NCI-H1694 (cell line): ENCODE data around the gene GNG3.
A peak's percentile ranks its signal among the peaks of the same experiment; 100 is the strongest.
"Not testable (repeated sequence)": the region's sequence is repeated elsewhere in the genome, so short reads cannot be mapped to it uniquely, and the experiment has no call there.

Source experiments
- DNase-seq: peaks from one replicate; lab custom pipeline; 2025; lab: John Stamatoyannopoulos, UW

Gene GNG3

GRCh38 chr11:62707277-62707861 is at the start of gene GNG3, which contains the start of gene BSCL2:
Gene GNG3, plus strand, starts transcription at chr11:62707676. Its CDS starts 620 bp downstream, at chr11:62708296.
Gene BSCL2, minus strand, starts transcription at chr11:62707424. Its CDS starts 229 bp downstream, at chr11:62707195.
- DNase-seq: no peak

DNA sequence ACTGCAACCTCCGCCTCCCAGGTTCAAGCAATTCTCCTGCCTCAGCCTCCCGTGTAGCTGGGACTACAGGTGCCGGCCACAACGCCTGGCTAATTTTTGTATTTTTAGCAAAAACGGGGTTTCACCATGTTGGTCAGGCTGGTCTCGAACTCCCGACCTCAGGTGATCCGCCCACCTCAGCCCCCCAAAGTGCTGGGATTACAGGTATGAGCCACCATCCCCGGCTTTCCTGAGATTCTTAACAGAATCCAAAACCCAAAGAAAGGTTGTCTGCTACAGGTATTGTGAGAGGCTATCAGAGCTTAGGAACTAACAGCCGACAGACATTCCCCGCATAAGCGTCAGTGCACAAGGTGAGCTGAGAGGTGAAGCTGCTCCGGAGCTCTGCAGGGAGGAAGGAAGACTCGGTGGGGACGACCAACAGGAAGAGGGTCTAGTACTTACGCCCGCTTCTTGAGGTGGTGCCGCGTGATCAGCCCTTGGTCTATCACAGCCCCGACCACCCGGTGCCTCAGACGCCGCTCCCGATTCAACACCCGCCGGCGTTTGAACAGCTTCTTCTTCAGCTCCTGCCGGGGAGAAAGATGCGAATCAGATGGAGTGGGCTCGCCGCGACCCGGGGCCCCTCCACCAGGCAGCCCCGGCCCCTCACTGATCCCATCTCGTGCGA is 42.9 kb upstream of the GNG3 start:
- DNase-seq: peak; percentile 28

DNA sequence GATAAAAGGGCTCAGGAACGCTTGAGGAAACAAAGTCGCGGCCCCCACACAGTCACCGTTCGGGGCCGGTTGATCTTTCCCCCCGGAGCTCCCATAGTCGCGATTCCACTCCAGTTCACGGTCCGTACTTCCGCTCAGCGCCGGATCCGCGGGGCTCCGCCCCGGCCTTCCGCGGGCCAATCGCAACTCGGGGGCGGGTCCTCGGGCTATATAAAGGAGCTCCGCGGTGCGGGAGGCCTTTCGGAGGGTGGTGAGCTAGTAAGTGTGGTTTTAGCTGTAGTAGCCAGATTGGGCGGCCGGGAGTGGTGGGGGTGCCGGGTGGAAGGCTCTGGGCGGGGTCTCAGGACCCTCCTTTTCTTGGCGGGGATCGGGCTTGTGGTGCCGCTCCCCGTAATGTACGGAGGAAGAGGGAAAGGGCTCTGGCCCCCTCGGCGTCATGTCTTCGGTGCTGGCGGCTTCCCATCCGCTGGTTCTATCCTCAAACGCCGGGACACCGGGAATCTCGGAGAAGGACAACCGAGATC is 42.3 kb upstream of the GNG3 start, which contains the start of the genes C11orf98 and CSKMT:
C11orf98 (minus strand) TSS at position 136 of the 524 bp plus-strand sequence; CDS start at position 95, 41 bp downstream.
CSKMT (plus strand) TSS at position 238 of the 524 bp plus-strand sequence. CDS start 568 bp downstream, outside the sequence.
- peak; percentile 70 for DNase-seq

DNA sequence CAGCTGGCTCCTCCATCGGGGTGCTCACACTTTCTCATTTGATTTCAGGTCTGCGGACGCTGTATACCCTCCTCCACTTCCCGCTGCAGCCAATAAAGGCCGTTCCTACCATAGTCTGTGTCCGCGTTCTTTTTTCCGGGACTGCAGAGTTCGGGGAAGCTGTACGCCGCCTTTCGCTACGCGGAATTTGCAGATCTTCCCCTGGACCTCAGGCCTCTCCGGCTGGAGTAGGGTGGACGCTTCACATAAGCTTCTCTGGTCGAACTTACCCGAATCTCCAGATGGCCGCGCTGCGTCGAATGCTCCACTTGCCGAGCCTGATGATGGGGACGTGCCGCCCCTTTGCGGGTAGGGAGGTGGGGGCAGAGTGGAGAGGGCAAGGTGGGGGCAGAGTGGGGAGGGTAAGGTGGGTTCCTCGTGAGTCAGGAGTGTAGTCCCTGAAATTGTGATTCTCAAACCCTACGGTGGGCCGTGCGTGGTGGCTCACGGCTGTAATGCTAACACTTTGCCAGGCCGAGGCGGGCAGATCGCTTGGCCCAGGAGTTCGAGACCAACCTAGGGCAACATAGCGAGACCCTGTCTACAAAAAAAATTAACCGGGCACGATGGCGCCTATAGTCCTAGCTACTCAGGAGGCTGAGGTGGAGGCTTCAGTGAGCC is 41.7 kb upstream of the GNG3 start:
- no peak for DNase-seq

- DNase-seq: no peak
Measured at GRCh38 chr11:62666259-62666926, 41.1 kb upstream of the GNG3 start.

DNA sequence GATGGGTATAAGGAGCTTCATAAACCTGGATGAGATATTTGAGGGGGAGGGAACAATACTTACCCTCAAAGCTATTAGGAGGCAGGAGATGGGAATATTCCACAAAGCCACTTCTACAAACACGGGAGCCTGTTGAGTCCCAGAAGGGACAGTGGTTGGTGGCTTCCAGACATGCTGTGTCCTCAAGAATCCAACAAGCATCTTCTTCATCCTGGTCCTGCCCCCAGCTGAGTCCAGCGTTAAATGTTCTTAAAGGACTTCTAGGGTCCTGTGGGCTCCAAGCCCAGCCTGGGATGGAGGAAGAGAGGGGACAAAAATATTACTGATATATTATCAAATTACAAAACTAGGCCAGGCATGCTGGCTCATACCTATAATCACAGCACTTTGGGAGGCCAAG is 40.0 kb upstream of the GNG3 start:
- no peak for DNase-seq

GRCh38 chr11:62669420-62670161 is 37.9 kb upstream of the GNG3 start:
- peak; percentile 15 for DNase-seq

DNA sequence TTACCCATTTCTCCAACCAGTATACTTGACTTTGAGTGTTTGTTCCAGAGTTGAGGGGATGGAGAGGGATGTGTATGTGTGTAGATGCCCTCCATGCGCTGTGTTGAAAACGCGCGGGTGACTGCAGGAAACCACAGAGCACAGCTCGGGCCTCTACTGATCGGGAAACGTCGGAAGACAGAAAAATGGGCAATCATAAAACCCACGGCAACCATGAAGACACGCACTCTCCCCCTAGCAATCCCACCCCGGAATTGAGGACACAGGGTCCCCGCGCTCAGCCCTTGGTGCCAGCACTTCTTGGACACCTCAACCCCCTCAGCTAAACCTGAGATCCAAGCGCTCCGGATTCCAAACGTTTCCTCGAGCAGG is 36.3 kb upstream of the GNG3 start:
- DNase-seq: no peak

- DNase-seq: peak; percentile 75
Measured at GRCh38 chr11:62671608-62672389, 35.7 kb upstream of the GNG3 start, which contains the start of the genes LBHD1 and UQCC3. Gene LBHD1, minus strand, starts transcription at chr11:62672267. Its CDS starts 2,236 bp downstream, at chr11:62670031. Gene UQCC3, plus strand, starts transcription at chr11:62671673. Its CDS starts 73 bp downstream, at chr11:62671746.

DNA sequence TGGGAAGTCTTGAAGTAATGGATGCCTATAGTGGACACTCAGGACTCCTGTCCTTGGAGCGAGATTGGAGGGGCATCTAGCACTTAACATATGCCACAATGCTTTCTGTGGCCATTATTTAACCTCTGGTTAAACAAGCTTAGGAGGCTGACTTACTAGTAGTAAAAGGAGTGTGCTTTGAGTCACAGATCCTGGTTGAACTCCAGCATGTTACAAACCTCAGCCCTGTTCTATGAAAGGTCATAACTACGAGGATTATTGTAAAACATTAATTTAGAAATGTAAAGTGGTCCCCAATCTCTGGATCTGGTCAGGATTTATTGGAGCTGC is 34.3 kb upstream of the GNG3 start:
- DNase-seq: no peak

- not testable (repeated sequence) for DNase-seq
Measured at GRCh38 chr11:62675415-62675814, 32.1 kb upstream of the GNG3 start.

- DNase-seq: no peak
Measured at GRCh38 chr11:62676698-62677097, 30.8 kb upstream of the GNG3 start.

GRCh38 chr11:62677156-62677555 is 30.3 kb upstream of the GNG3 start:
- DNase-seq: no peak

DNA sequence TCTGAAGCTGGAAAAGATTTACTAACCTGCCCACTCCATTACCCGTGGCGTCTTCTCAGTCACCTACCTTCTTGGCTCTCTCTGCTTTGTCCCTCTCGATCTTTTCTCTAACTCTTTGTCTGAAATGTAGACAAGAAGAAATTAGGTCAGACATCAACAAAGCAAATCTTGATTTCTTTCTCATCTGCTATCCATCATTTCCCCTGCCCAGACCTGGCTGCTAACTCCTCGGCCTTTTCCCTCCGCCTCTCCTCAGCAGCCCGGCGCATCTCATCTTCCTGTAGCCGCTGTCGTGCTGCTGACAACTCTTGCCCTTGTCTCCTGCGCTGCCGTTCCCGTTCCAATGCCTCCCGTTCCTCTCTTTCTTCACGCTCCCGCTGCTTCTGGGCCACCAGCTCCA is 29.8 kb upstream of the GNG3 start:
- DNase-seq: no peak

DNA sequence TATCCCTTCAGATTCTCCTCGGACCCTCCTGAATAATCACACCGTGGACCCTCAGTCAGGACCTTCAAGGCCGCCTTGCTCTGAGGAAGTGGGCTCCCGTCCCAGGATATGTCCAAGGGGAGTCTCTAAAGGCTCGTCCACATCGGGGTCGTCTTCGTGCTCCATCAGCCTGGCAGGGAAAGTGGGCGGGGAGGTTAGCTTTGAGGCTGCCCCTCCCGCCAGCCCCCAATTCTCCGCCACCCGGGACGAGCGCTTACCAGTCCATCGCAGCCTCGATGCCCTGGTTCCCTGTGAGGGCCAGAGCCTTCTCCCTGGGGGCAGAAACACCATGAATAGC is 29.1 kb upstream of the GNG3 start:
- DNase-seq: no peak

DNA sequence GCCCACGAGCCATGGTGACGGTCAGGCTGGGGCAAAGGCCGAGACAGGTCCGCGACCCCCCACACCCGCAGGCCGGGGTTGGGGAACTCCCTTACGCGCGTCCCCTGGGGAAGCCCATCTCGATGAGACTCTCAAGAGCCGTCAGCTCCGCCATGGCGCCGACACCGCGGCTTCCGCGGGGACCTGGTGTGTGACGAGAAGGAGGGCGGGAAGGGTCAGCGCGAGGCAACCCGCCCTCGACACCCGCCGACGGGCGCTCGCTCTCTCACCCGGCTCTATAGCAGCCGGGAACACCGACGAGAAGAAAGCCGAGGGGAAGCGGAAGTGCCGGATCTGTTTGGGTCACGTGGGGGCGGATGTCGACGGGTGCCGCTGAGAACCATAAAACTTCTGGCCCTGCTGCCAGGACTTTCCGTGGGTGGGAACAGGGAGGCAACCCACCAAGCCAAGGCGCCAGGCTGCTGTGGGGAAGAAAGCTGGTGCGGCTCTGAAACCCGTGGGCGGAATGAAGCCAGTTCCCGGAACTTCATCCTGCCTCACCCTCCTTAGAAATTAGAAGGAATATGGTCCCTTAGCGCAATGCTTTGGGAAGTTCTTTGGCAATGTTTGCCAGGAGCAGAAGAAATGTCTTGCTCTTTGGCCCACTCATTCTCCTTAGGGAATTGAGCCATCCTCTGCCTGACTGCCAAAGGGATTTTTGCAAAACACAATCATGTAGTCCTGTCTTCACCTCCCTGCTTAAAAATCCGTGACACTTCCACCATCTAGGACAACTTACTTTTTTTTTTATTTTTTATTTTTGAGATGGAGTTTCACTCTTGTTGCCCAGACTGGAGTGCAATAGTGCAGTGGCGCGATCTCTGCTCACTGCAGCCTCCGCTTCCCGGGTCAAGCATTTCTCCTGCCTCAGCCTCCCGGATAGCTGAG is 28.4 kb upstream of the GNG3 start, which contains the start of gene UBXN1:
UBXN1 (minus strand) TSS at position 304 of the 927 bp plus-strand sequence; CDS start at position 154, 150 bp downstream.
- DNase-seq: peak; percentile 65

DNA sequence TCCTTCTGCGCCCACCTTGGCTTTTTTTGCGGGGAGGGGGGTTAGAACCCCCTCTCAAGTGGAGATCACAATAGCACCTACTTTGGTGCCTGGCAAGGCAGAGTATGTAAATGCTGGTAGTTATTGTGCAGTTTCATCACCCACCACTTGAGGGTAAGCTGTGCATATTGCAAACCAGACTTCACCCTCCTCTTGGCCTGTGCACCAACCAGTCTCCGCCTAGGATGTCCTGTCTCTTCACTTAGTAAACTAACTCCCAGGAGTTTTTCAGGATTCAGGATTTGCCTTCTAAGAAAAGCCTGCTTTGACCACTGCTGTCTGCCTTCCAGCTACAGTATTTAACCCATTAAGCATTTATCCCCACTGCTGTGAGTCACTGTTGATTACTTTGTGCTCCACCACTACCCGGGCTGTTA is 26.6 kb upstream of the GNG3 start:
- peak; percentile 47 for DNase-seq

DNA sequence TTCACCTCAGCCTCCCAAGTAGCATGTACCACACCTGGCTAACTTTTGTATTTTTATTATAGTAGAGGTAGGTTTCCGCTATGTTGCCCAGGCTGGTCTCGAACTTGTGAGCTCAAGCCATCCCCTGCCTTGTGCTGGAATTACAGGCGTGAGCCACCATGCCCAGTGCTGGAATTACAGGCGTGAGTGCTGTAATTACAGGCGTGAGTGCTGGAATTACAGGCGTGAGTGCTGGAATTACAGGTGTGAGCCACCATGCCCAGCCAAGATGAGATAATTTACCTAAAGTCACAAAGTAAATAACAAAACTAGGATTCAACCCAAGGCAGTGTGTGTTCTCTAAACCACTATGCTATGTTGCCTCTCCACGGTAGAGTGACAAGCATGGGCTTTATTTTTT is 25.0 kb upstream of the GNG3 start:
- DNase-seq: no peak
